ENCODE data around the gene TMEM239.
A peak's percentile ranks its signal among the peaks of the same experiment; 100 is the strongest.
"Not testable (repeated sequence)": the region's sequence is repeated elsewhere in the genome, so short reads cannot be mapped to it uniquely, and the experiment has no call there.

TMEM239 gene

DNA sequence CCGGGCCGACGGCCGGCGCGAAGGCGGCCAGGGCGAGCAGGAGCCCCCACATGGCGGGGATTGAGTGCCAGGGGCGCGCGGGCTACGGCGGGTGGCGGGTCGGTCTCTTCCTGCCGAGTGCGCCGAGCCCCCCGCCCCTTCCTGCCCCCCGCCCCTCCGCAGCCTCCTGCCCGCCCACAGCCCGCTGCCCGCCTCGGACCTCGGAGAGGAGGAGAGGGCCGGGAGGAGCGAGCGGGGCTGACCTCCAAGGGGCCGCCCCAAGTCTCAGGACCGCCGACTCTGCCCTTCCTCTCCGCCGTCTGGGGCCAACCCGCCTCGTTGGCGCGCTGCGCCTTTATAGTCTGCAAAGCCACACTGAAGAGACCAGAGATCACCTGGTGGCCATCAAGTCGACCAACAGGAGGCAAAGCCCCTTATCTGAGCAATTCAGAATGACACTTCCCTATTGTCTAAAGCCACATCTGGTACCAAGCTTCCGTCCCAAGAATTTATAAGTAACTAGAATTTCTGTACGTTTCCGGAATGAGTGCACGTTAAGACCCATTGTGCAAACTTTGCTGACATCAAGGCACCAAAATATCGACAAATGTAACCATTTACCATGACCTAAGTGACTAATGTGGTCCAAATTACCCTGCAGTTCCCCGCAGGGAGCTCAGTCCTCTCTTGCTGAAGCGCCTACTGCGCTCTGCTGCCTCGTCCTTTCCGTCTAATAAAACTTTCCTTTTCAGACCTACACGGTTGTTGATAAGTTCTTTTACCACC lies 15.5 kb upstream of the TMEM239 start, which contains the start of gene CPXM1:
Gene CPXM1, minus strand, starts transcription at position 107 of the 765 bp plus-strand sequence. Its CDS starts 55 bp downstream, at position 52.
- peak; percentile 50 for DNase-seq

DNA sequence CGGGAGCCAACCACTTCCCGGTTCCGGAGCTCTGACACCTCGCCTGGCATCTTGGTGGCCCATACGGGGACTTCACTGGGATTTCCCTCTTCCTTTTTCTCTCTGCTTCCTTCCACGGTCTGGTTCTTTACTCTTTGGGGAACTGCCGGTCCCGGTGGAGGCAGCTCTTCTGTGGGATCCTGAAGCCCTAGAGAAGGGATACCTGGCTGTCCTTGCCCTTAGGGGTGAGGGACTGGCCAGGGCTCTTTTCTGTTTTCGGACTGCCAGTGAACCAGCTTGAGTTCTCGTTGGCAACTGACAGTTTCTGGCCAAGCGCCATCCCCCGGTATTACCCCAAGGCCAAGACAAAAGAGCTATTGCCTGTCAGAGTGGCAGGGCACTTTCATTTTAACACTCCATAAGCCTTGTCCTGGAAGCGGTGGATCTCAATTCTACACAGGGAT lies 14.9 kb upstream of the TMEM239 start:
- DNase-seq: peak; percentile 29

DNA sequence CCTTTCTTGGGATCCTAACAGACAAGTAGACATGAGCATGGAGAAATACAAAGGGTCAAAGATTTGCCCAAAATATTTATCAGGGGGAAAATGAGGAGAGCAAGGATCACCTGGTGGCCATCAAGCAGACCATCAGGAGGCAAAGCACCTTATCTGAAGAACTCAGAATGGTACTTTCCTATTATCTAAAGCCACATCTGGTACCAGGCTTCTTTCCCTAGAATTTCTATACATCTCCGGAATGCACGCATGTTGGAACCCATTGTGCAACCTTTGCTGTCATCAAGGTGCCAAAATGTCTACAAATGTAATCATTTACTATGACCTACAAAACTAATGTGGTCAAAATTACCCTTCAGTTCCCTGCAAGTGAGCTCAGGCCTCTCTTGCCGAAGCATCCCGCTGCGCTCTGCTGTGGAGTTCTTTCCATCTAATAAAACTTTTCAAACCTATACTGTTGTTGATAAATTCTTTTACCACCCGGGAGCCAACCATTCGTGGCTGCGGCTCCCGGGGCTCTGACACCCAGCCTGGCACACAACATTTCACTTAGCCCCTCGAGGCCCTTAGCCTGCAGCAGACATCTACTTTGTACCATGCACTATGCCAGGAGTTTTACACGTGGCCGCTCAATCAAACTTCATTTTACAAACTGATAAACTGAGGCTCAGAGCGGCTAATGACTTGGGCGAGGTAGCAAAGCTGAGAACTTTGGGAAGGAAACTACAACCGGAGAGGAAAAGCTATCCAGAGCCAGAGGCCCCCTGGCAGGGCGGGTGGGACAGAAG lies 11.9 kb upstream of the TMEM239 start:
- DNase-seq: no peak

DNA sequence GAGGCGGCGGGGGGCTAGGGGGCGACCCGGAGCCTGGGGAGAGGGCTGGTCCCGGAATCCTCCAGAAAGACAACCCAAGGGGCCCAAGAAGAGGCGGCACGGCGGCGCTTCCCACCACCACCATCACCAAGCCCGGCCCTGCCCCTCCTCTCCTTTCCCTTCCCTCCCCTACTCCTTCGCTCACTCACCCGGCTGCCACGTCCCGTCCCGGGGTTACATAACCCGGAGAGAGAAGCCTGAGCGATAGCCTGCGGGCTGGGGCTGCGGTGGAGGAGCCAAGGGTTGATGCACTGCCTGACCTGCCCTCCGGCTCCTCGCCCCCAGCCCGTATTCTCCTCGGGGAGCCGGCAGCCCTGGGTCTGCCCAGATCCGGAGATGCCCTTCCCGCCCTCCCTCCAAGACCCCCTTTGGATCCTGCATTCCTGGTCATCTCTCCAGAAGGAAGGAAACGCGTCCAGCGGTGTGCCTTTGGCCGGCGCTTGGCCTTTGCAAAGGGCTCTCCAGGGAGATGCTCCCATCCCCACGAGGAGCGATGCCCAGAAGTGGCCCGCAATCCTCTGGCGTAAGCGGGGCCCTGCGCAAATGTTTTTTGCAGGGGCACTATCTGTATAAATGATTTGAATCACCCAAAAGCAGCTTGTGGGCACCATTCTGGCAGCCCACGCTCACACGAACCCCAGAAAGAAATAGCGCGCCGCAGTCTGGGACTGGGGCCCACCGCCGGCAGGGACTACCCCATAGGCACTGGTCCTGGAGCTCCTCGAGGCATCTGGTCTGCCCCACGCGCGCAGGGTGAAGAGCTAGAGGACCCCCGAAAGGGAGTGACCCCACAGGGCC lies 11.1 kb upstream of the TMEM239 start:
- no peak for DNase-seq

DNA sequence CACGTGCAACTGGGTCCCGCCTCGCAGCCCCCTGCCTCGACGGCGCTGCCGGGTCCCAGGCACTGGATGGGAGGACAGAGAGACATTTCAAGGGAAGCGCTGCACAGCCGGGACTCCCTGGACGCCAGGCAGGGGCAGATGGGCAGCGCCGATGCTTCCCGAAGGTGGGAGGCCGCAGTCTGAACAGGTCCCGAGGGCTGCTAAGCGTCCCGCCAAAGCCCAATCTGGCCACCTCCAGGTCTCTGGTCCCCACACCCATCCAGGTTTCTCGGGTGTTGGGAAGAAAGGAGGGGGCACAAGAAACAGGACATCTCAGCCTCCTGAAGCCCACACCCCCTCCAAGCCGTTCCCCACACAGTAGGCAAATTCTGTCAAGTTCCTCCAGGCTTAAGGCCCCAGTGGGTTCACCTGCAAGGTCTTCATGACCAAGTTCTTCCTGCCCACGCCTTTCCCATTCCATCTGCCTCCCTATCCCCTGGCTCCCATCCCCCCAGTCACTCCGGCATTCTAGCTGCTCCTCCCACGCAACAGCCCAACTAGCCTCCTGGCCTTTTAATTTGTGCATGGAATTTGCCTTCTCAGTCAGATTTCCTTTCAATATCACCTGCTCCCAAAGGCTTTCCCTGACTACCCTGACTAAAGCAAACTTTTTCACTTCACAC lies 10.3 kb upstream of the TMEM239 start:
- no peak for DNase-seq

DNA sequence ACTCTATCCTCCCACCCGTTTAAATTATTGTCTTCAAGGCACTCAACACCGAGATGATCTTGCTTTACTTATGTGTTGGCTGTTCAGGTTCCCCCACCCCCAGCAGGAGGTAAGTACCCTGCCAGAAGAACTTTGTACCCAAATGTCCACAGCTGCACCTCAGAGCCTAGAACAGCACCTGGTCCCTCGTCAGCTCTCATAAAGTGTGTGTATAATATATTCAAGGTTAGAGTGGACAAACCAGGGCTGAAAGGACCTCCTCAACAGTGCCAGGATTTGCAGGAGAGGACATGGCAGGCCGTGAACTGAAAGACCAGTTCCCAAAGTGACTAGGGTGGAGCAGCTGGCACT lies 9.8 kb upstream of the TMEM239 start:
- no peak for DNase-seq

DNA sequence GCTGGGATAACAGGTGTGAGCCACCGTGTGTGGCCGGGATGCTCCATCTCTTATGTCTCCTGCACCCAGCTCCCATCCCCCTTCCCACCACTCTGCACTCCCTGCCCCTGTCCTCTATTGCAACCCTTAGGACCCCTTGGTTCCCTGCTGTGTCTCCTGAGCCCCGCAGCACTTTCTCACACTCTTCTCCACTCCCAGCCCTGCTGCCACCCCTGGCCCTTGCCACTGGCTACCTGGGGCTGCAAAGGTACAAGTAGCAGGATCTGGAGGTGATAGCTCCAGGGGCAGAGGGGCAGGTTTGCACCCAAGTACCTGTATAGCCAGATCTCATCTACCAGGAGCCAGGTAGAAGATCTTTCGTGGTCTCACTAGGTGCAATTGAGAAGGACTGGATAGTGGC lies 9.1 kb upstream of the TMEM239 start:
- no peak for DNase-seq

DNA sequence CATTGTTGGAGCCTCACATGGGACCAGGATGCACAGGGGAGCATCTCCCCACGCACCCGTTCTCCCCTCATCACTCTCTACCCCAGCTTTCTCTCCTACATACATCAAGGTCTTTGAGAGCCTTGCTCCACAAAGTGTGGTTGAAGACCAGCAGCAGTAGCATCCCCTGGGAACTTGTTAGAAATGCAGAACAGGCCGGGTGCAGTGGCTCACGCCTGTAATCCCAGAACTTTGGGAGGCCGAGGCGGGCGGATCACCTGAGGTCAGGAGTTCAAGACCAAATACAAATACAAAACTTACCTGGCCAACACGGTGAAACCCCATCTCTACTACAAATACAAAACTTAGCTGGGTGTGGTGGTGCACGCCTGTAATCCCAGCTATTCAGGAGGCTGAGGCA lies 8.2 kb upstream of the TMEM239 start:
- DNase-seq: not testable (repeated sequence)

DNA sequence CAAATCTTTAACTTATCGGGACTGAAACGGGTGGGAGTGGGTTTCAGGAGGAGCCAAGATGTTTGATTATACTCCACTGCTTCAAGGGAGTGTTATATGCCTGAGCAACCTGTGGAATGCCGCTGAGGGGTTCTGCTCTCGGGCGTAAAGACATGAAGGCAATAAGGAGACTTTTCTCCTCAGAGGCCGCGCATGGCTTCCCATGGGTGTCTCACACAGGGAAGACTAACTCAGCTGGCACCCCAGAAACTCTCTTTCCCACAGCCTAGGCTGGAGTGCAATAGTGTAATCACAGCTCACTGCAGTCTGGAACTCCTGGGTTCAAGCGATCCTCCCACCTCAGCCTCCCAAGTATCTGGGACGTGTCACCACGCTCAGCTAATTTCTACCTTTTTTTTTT lies 6.5 kb upstream of the TMEM239 start:
- no peak for DNase-seq

DNA sequence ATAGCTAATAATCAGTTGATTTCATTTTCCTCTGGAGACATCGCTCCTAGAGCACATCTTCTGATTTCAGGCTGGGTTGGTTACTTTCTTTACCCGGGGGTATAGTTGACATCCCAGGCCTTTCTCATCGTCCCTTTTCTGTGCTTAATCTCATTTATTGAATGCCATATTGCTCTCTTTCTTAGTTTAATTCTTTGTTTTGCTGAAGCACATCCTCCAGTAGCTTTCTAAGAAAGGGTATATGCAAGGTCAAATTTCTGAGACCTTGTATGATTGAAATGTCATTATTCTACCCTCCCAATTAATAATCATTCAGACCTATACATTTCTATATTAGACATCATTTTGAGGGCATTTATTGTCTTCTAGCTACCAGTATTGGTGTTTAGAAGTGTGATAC lies 4.0 kb upstream of the TMEM239 start:
- no peak for DNase-seq

DNA sequence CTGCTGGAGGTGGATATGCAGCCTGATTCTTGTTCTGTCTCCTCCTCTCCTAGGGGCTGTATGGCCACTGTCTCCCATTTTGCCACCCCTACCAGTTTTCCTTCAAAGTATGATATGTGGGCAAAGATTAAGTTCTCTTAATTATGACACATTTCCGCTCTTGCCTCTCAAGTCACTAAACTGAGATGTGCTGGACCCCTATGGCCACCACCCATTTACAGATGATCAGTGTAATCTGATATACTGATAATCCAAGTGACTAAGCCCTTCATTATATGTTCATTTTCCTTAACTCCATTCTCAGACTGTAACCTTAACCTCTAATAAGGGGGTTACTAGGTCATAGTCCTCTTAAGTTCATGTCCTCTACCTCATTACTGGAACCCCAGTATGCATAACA lies 2.1 kb upstream of the TMEM239 start:
- DNase-seq: no peak

DNA sequence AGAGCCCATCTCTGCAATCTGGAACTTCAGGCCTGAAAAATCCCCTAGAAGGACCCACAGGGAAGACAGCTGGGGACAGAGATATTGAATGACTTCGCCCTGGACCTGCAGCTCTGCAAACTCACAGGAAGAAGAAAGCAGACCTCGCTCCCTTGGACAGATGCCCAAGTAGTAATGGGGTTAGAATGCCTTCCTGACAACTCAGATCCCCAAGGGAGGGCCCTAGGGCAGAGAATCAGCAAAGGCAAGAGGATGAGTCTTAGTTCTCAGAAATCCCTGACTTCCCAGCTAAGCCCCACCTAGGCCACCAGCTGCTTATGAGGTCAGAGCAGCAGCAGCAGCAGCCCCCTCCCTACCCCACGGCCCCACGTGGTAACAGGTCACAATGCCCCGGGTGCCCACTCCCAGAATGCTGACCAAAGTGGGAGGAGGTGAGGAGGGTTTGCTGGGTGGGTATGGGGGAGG lies 1.5 kb upstream of the TMEM239 start, which contains the start of gene C20orf141:
Gene C20orf141, plus strand, starts transcription at position 401 of the 465 bp plus-strand sequence. CDS start 198 bp downstream, outside the sequence.
- no peak for DNase-seq

DNA sequence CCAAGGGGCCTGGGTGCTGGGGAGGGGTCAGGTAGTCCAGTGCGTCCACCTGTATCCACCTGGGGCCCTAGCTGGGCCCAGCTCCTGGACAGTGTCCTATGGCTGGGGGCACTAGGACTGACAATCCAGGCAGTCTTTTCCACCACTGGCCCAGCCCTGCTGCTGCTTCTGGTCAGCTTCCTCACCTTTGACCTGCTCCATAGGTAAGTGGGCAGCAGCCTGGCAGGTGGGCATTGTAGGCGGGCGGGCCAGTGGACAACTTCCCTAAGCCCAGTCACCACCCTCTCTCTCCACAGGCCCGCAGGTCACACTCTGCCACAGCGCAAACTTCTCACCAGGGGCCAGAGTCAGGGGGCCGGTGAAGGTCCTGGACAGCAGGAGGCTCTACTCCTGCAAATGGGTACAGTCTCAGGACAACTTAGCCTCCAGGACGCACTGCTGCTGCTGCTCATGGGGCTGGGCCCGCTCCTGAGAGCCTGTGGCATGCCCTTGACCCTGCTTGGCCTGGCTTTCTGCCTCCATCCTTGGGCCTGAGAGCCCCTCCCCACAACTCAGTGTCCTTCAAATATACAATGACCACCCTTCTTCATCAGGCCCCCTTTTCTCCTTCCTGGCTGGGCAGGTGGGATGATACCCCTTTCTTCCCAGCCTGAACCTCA lies 793 bp upstream of the TMEM239 start:
- no peak for DNase-seq

DNA sequence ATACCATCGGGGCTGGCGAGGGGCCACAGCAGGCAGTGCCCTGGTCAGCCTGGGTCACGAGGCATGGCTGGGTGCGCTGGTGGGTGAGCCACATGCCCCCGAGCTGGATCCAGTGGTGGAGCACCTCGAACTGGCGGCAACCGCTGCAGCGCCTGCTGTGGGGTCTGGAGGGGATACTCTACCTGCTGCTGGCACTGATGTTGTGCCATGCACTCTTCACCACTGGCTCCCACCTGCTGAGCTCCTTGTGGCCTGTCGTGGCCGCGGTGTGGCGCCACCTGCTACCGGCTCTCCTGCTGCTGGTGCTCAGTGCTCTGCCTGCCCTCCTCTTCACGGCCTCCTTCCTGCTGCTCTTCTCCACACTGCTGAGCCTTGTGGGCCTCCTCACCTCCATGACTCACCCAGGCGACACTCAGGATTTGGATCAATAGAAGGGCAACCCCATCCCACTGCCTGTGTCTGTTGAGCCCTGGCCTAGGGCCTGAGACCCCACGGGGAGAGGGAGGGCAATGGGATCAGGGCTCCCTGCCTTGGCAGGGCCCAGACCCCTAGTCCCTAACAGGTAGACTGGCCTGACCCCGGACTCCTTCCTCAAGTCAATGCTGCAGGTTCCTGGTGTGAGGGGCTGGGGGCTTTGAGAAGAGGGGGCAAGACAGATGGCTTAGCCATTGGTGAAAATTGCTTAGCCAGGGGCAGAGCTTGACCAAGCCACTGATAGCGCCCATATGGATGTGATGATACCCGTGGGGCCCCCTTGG lies 598 bp downstream of the TMEM239 start:
- DNase-seq: no peak

DNA sequence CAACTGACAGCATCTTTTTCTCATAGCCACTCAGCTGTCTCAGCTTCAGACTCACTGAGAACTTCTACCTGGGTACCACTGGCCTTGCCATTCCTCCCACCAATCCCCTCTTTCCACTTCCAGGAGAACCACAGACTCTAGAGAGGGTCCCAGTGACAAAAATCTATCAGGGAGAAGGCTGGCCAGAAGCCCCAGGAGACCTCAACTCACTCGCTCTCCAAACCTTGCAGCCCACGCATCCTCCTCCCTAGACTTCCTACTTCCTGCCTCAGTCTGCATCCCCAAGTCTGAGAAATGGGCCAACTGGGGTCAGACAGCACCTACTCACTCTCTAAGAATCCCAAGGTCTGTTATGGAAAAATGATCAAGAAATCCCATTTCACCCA lies 1.2 kb downstream of the TMEM239 start:
- DNase-seq: no peak

DNA sequence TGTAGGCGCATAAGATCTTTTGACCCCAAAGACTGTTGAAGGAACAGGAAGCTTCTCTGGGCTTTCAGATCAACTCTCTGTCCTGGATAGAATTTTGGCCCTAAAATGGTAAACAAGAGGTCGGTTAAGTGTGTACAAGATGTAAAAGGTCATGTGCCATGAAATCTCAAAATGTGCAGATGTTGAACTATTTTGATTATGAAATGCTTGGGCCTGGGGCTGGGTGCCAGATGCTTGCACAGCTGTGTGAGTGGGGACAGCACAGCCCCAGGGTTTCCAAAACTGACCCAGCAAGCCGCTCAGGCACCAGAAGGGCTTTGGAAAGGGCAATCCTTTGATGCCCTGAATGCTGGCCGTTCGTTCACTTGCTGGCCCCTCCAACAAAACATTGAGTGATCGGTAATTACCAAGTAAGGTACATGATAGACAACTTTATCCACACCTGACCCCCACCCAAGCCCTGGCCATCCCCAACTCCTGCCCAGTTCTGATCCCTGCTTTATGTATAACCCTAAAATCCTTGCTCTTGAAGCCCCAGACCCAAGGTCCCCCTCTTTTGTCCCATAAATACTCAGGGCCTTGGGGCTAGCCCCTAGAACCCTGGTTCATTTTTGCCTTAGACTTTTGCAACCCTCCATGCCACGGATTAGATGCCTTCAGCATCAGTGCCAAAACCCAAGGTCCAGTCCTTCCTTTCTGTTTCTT lies 1.9 kb downstream of the TMEM239 start:
- no peak for DNase-seq

DNA sequence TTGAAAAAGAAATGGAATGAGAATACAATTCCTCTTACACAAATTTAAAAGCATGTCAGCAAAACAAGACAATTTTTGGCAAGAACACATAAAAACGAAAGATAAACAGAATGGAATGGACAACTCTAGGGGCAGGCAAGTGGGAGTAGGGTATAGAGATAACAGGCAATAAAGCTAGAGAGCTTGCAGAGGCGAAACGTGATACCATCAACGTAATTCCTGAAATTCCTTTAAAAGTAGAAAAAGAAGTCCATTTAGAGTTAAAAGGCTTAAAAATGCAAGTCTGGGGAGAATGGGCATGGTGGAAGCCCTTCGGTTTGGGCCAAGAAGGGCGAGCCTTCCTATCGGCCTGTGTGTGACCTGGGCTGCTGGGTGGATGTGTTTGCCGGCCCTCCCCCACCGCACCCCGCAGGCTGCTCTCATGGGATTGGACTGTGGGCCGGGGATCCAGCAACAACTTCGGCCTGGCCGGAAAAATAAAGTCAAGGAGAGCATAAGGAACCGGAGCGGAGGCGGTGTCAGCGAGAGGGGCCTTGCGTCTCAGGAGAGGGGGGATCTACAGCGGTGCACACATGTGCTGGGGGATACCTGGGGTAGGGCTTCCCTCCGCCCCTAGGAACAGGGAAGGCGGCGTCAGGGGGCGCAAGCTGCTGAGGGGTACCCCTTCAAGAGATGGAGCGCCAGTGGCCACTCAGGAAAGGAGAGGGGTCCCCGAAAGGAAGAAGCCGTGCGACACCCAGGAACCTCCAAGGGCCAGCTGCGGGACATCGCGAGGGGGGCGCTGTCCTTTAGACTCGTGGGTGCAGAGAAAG lies 4.1 kb downstream of the TMEM239 start:
- DNase-seq: no peak

DNA sequence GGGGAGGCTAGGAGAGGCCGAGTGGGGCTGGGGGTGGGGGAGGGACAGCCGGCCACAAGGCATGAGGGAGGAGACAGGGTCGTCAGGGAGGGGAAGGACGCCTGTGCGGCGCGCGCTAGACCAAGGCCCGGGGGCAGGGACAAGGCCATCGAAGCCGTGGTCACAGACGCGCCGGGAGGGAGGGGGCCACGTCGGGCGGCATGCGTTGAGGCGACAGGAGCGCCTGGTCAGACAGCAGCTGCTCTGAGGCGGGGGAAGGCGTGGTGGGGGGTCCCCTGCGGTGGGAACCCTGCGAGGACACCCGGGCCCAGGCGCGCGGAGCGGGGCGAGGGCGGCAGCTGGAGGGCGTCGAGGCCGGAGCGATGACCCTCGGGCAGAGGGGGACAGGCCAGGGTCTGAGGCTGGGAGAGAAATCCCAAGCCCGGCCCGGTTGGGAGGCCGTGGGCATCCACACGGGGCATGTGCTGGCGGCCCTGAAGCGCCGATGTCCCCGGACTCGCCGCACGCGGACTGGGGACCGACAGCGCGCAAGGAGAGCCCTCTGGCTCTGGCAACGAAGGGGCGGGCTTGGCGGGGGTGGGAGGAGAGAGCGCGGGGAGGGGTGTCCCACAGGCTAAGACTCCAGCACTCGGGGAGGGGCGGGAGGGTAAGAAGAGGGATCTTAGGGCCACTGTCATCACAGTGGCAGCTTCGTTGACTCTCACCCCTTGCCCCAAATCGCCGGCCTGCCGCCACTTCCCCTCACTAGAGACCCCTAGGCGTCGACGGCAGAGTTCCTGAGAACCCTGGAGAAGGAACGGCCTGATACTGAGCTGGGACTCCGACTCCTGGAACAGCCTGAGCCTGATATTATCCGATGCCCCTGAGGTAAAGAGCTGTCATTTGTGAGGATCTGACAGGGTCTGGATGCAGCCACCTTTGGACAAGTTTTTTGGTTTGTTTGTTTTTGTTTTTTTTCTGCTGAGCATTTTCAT lies 5.0 kb downstream of the TMEM239 start:
- DNase-seq: no peak
